Breast epithelium (tissue), 4 donors: ENCODE results near the gene AGFG1. TPM values are rescaled to one million over a fixed set of nuclear protein-coding genes. Genes with fewer than 3 reads are reported as not detected.

Source experiments
- DNase-seq, 2 donors: peaks; one replicate each; pipeline ENCODE4 v3.0.0-alpha.2; 2019; ENCODE audit warnings: low spot score in 2 of 2
- H3K27ac ChIP-seq, 2 donors: fragments of 200-600 bp; sonication (generic) in 1 of 2; one replicate each; pipeline ENCODE4 v1.5.1; 2016 to 2019; ENCODE audit warnings: mild to moderate bottlenecking in 1 of 2
- H3K27me3 ChIP-seq, 2 donors: fragments of 200-600 bp; sonication (generic) in 1 of 2; one replicate each; pipeline versions ENCODE4 v1.5.1 to v1.6.0; 2017 to 2019; ENCODE audit warnings: control low read depth in 1 of 2, mild to moderate bottlenecking in 1 of 2
- H3K36me3 ChIP-seq: fragments of 200-600 bp; one replicate; pipeline ENCODE4 v1.5.1; 2019
- H3K4me1 ChIP-seq, 2 donors: fragments of 200-600 bp; sonication (generic); one replicate each; pipeline ENCODE4 v1.5.1; 2016 to 2019; ENCODE audit warnings: control low read depth in 1 of 2
- H3K4me3 ChIP-seq, 3 donors: fragments of 200-600 bp; sonication (generic); 1 replicate in 2 of 3; 2 replicates in 1 of 3; pipeline ENCODE4 v1.5.1; 2016 to 2019; ENCODE audit warnings: mild to moderate bottlenecking in 3 of 3, moderate library complexity in 2 of 3
- H3K9me3 ChIP-seq, 2 donors: fragments of 200-600 bp; sonication (generic) in 1 of 2; one replicate each; pipeline ENCODE4 v1.5.1; 2016 to 2019; ENCODE audit warnings: control low read depth in 1 of 2
- POLR2A ChIP-seq: fragments of 450-650 bp; IDR thresholded peaks from one replicate; pipeline ENCODE4 v1.6.1; 2016; ENCODE audit warnings: antibody characterized with exemption, mild to moderate bottlenecking, moderate library complexity
- POLR2AphosphoS5 ChIP-seq, 3 donors: sonication (generic); formaldehyde crosslinking; IDR thresholded peaks; one replicate each; pipeline ENCODE4 v1.6.1; 2017; ENCODE audit warnings: antibody characterized with exemption in 3 of 3
- intact Hi-C: fragments of 100-400 bp; cut with DNase I; formaldehyde crosslinking; loops from one replicate; pipeline ENCODE4 v1.15.1; 2023; ENCODE audit warnings: low total_unique reads
- total RNA-seq, 3 donors: library from RNA; depleted of rRNA; stranded (reverse); fragments of >200 nt; gene quantifications; one replicate each; pipeline ENCODE4 v1.1.0, GENCODE V29; 2016
- TF ChIP-seq, protein P1 (sequence below), 3 donors: fragments of 450-650 bp; IDR thresholded peaks; one replicate each; pipeline ENCODE4 v1.5.1; 2016 to 2017; ENCODE audit warnings: antibody characterized with exemption in 3 of 3, mild to moderate bottlenecking in 3 of 3, moderate library complexity in 3 of 3

The AGFG1 gene
- total RNA-seq, 3 donors from 2014 or later: 77.0 to 145 (median 78.4) TPM

- DNase-seq: no peak
- Histone ChIP-seq H3K27me3 (no peaks in the 10 kb centered on the region), H3K9me3 (no peaks in the 10 kb centered on the region), H3K27ac (no peak overlapping the region), H3K36me3 (no peaks in the 10 kb centered on the region), H3K4me3 (no peak overlapping the region), H3K4me1 (no peaks in the 10 kb centered on the region)
- TF ChIP-seq POLR2AphosphoS5 (IDR thresholded peaks at IDR 0.05): no peak
- TF ChIP-seq, protein P1, sequence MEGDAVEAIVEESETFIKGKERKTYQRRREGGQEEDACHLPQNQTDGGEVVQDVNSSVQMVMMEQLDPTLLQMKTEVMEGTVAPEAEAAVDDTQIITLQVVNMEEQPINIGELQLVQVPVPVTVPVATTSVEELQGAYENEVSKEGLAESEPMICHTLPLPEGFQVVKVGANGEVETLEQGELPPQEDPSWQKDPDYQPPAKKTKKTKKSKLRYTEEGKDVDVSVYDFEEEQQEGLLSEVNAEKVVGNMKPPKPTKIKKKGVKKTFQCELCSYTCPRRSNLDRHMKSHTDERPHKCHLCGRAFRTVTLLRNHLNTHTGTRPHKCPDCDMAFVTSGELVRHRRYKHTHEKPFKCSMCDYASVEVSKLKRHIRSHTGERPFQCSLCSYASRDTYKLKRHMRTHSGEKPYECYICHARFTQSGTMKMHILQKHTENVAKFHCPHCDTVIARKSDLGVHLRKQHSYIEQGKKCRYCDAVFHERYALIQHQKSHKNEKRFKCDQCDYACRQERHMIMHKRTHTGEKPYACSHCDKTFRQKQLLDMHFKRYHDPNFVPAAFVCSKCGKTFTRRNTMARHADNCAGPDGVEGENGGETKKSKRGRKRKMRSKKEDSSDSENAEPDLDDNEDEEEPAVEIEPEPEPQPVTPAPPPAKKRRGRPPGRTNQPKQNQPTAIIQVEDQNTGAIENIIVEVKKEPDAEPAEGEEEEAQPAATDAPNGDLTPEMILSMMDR (IDR thresholded peaks at IDR 0.05): no peak
- no peak for TF ChIP-seq POLR2A
- intact Hi-C loops: no loop called here
These were observed 21.6 kb upstream of the AGFG1 start for GRCh38 chr2:227450311-227450841.

DNA sequence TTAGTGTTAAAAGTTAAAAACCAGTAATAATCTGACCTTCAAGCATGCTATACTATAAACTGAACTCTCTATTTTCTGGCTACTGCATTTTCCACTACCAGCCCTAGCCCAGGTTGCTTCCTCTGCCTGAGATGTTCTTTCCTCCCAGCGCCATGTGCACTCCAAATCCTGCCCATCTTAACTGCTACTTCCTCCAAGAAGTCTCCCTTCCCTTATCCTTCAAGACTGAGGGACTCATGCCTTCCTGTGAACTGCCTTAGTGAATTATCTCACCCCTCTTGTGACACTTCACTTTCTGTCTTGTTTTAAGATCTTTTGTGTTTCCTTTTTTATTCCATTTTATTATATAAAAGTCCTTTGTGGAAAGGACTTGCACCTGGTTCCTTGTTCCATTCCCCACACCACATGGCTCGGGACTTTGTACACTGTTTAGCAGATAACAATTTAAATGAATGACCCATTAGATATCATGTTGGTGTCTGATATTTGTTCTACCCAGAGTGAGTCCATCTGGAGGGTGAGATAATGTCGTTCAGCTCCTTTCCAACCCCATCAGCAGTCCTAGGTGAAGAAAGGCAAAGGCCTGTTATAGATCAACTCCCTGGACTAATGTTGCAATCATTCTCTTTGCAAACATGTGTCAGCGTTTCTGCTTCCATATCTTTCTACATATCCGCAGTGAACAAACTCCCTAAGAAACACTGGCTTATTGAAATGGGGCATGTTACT is 20.9 kb upstream of the AGFG1 start:
- no peaks in the 10 kb centered on the region for H3K4me1 ChIP-seq
- no peaks in the 10 kb centered on the region for H3K36me3 ChIP-seq
- no peak for TF ChIP-seq POLR2AphosphoS5 (IDR thresholded peaks at IDR 0.05)
- TF ChIP-seq POLR2A: no peak
- TF ChIP-seq, protein P1 (IDR thresholded peaks at IDR 0.05): no peak
- H3K27me3 ChIP-seq: no peaks in the 10 kb centered on the region
- intact Hi-C loops: no loop called here
- no peak overlapping the region for H3K27ac ChIP-seq
- H3K4me3 ChIP-seq: no peak overlapping the region
- no peak for DNase-seq
- no peaks in the 10 kb centered on the region for H3K9me3 ChIP-seq

GRCh38 chr2:227451655-227451992 is 20.3 kb upstream of the AGFG1 start:
- no peak overlapping the region for H3K27ac ChIP-seq
- no peak for DNase-seq
- intact Hi-C loops: no loop called here
- TF ChIP-seq POLR2AphosphoS5 (IDR thresholded peaks at IDR 0.05): no peak
- no peak for TF ChIP-seq POLR2A
- TF ChIP-seq, protein P1 (IDR thresholded peaks at IDR 0.05): no peak
- no peaks in the 10 kb centered on the region for H3K27me3 ChIP-seq
- H3K36me3 ChIP-seq: no peaks in the 10 kb centered on the region
- H3K9me3 ChIP-seq: no peaks in the 10 kb centered on the region
- no peak overlapping the region for H3K4me3 ChIP-seq
- H3K4me1 ChIP-seq: no peaks in the 10 kb centered on the region

- no peak overlapping the region for H3K4me3 ChIP-seq
- H3K27ac ChIP-seq: no peak overlapping the region
- H3K4me1 ChIP-seq: no peaks in the 10 kb centered on the region
- intact Hi-C loops: no loop called here
- H3K27me3 ChIP-seq: no peaks in the 10 kb centered on the region
- DNase-seq: no peak
- H3K36me3 ChIP-seq: no peaks in the 10 kb centered on the region
- H3K9me3 ChIP-seq: no peaks in the 10 kb centered on the region
- TF ChIP-seq POLR2AphosphoS5 (IDR thresholded peaks at IDR 0.05): no peak
- TF ChIP-seq, protein P1 (IDR thresholded peaks at IDR 0.05): no peak
- TF ChIP-seq POLR2A: no peak
These were observed 18.1 kb upstream of the AGFG1 start for GRCh38 chr2:227453810-227454209.

- H3K9me3 ChIP-seq: no peaks in the 10 kb centered on the region
- H3K27ac ChIP-seq: no peak overlapping the region
- H3K4me3 ChIP-seq: no peak overlapping the region
- DNase-seq: no peak
- intact Hi-C loops: no loop called here
- no peaks in the 10 kb centered on the region for H3K36me3 ChIP-seq
- no peaks in the 10 kb centered on the region for H3K4me1 ChIP-seq
- TF ChIP-seq, protein P1 (IDR thresholded peaks at IDR 0.05): no peak
- TF ChIP-seq POLR2AphosphoS5 (IDR thresholded peaks at IDR 0.05) (no peak), POLR2A (no peak)
- no peaks in the 10 kb centered on the region for H3K27me3 ChIP-seq
These were observed 17.6 kb upstream of the AGFG1 start for GRCh38 chr2:227454323-227454860.
